DMS153 treated with DMSO at 0.1 percent for 48 hours (cell line): ENCODE data around the gene PSMA3.

Experiments used
- DNase-seq: peaks from one replicate; lab custom pipeline; 2025; ENCODE audit not compliant: unreplicated experiment; lab: John Stamatoyannopoulos, UW

PSMA3 gene

GRCh38 chr14:58298477-58299400 is 54.1 kb downstream of the PSMA3 start, which contains the start of gene ARID4A:
Gene ARID4A, plus strand, starts transcription at chr14:58298555. Its CDS starts 1,300 bp downstream, at chr14:58299855.
- DNase-seq = no peak

DNA sequence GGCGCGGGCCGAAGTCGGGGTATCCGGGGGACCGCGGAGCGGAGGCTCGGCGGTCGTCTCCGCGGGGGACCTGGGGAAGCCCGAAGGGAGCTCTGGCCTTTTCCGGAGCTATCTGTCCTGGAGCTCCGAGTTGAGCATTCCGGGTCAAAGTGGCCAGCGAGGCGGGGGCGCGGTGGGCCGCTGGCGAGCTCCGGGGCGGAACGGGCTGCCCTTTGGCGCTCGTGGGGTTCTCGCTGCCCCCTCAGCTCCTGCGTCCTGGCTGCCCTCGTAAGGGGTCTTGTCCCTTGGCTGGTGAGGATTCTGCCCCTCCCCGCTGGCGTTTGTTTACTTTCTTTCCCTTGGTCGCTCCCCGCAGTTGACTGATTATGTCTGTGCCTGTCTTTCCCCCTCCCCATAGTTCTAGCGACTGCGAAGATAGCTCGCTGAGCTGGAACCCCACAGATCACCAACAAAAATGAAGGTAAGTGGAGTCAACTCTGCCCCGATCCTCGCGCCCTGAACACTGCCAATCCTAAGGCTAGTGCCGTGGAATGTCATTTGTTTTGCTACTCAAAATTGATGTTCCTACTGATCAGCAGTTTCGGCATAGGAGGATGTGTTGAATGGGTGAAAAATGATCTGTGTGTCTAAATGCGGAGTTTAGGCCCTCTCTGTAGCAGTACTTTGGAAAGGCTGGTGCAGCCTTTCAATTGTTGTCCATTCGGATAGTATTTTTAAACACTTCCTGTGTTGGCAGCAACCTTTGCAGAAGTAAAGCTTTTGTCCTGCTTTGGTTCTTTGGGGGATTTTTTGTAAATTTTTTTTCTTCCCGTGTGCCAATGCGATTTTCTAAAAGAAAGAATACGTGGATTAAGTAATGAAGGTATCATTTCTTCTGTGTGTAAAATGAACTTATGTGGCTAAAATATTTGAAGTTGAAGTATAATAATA is 55.0 kb downstream of the PSMA3 start:
- no peak for DNase-seq

DNA sequence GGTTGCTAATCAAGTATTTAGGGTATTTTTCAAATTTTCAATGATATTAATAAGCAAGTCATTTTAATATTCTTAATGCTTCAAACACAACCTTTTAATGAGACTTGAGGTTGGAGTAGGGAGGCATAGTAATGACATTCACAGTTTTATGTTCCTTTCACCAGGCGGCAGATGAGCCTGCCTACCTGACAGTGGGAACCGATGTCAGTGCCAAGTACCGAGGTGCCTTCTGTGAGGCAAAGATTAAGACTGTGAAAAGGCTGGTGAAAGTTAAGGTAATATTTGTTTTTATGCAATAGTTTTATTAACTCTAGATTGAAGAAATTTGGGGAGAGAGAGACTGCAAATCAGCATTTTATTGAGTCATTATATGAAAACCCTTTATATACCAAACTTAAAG is 56.8 kb downstream of the PSMA3 start:
- DNase-seq = no peak

- no peak for DNase-seq
Measured at GRCh38 chr14:58305730-58306129, 61.1 kb downstream of the PSMA3 start.

- DNase-seq = no peak
Measured at GRCh38 chr14:58307597-58308316, 63.1 kb downstream of the PSMA3 start.

- no peak for DNase-seq
Measured at GRCh38 chr14:58309086-58309485, 64.4 kb downstream of the PSMA3 start.

DNA sequence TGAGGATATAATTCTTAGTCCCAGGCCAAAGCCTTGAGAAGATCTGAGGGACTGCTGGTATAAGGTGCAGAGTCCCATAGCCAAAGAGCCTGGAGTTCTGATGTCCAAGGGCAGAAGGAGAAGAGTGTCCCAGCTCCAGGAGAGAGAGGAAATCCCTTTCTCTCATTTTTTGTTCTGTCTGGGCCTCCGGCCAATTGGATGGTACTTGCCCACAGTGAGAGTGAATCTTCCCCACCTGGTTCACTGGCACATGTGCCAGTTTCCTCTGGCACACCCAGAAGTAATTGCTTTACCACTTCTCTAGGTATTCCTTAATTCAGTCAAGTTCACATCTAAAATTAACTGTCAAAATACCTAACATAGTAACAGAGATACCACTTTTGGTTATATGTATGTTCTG is 69.1 kb downstream of the PSMA3 start:
- no peak for DNase-seq

- no peak for DNase-seq
Measured at GRCh38 chr14:58315606-58316005, 71.0 kb downstream of the PSMA3 start.
